Endothelial cell (in vitro differentiated cells): Measurements from ENCODE around the gene UBE2E2. TPM values are rescaled to one million over a fixed set of nuclear protein-coding genes. Genes with fewer than 3 reads are reported as not detected.

Source experiments
- DNase-seq: peaks from one replicate; pipeline ENCODE4 v3.0.0; 2021; ENCODE audit warnings: low spot score
- H3K27ac Mint-ChIP-seq: one replicate; pipeline ENCODE4 v1.8.0; 2021; ENCODE audit warnings: mixed read lengths, inconsistent platforms; ENCODE audit not compliant: unreplicated experiment
- H3K27me3 Mint-ChIP-seq: one replicate; pipeline ENCODE4 v1.8.0; 2021; ENCODE audit warnings: mild to moderate bottlenecking, moderate library complexity, mixed read lengths, inconsistent platforms; ENCODE audit not compliant: unreplicated experiment
- H3K36me3 Mint-ChIP-seq: one replicate; pipeline ENCODE4 v1.8.0; 2021; ENCODE audit warnings: mild to moderate bottlenecking, low read depth, mixed read lengths, inconsistent platforms; ENCODE audit not compliant: unreplicated experiment
- H3K4me1 Mint-ChIP-seq: one replicate; pipeline ENCODE4 v1.8.0; 2021; ENCODE audit warnings: mild to moderate bottlenecking, mixed read lengths, inconsistent platforms; ENCODE audit not compliant: unreplicated experiment
- H3K4me3 Mint-ChIP-seq: one replicate; pipeline ENCODE4 v1.8.0; 2021; ENCODE audit warnings: mild to moderate bottlenecking, mixed read lengths, inconsistent platforms; ENCODE audit not compliant: unreplicated experiment
- H3K9me3 Mint-ChIP-seq: one replicate; pipeline ENCODE4 v1.8.0; 2021; ENCODE audit warnings: mixed read lengths, inconsistent platforms; ENCODE audit not compliant: unreplicated experiment
- total RNA-seq: library from RNA; stranded (reverse); fragmentation: NEBNext Ultra II Directional; extraction: Animal tissue kit (Norgen Biotek cat#: 25700); gene quantifications from one replicate; pipeline ENCODE4 v1.2.1, GENCODE V29; 2021; ENCODE audit not compliant: unreplicated experiment
- TF ChIP-seq, protein P1 (sequence below): fragments of 200-600 bp; sonication (generic); IDR thresholded peaks from one replicate; pipeline ENCODE4 v1.5.0; 2021; ENCODE audit warnings: antibody characterized with exemption; ENCODE audit not compliant: unreplicated experiment

UBE2E2 gene
- total RNA-seq, 1 donor from 2014 or later = 46.9 TPM

DNA sequence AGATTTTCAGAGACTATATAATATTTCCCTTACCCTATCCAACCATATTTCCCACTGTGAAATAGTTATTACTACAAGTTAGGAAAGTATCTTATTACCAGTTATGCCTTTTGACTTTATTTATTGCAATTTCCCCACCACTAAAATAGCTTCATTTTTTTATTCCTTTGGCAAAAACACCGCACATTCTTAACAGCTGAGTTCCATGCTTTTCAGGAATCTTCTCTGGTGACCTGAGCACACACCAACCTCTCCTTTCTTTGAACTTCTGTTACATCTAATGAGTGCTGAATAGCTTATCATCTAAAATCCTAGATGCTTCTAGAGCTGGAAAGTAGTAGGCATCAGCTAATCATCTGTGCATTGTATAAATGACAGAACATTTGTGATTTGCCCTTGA lies 99.1 kb downstream of the UBE2E2 start:
- no peak overlapping the region for H3K27ac Mint-ChIP-seq
- TF ChIP-seq, protein P1, sequence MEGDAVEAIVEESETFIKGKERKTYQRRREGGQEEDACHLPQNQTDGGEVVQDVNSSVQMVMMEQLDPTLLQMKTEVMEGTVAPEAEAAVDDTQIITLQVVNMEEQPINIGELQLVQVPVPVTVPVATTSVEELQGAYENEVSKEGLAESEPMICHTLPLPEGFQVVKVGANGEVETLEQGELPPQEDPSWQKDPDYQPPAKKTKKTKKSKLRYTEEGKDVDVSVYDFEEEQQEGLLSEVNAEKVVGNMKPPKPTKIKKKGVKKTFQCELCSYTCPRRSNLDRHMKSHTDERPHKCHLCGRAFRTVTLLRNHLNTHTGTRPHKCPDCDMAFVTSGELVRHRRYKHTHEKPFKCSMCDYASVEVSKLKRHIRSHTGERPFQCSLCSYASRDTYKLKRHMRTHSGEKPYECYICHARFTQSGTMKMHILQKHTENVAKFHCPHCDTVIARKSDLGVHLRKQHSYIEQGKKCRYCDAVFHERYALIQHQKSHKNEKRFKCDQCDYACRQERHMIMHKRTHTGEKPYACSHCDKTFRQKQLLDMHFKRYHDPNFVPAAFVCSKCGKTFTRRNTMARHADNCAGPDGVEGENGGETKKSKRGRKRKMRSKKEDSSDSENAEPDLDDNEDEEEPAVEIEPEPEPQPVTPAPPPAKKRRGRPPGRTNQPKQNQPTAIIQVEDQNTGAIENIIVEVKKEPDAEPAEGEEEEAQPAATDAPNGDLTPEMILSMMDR = no peak
- no peak overlapping the region for H3K4me3 Mint-ChIP-seq
- H3K27me3 Mint-ChIP-seq = peaks cover 1% of the 10 kb centered on the region
- no peak for DNase-seq
- H3K36me3 Mint-ChIP-seq = no peaks in the 10 kb centered on the region
- H3K4me1 Mint-ChIP-seq = peaks cover 4% of the 10 kb centered on the region
- no peaks in the 10 kb centered on the region for H3K9me3 Mint-ChIP-seq

DNA sequence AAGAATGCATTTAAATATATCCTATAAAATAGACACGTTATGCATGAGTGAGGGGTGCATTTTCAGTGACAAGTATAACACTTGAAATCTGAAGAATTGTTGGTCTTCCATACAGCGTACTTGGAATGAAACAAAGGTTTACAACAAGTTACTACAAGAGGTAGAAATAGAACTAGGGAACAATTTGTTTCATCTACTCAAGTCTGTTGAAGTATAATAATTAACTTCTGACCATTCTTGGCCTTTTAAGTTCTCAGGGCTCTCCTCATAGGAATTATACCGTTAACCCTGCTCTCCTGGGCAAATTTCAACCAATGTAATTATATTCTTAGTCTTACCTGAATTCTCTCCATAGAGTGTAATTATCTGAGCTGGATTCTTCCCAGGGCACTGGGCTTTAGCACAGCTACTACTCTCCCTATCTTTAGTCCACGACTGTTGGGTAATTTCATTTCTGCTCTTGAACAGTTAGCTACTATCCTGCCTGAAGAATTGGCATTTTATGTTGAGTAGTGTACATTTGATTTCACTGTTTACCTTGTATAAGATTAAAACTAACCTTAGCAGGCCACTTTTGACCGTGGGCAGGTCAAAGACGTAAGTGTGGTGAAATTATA lies 100.6 kb downstream of the UBE2E2 start:
- TF ChIP-seq, protein P1 = no peak
- Mint-ChIP-seq H3K36me3 (no peaks in the 10 kb centered on the region), H3K27me3 (peaks cover 1% of the 10 kb centered on the region), H3K9me3 (no peaks in the 10 kb centered on the region), H3K4me1 (peaks cover 4% of the 10 kb centered on the region), H3K4me3 (no peak overlapping the region), H3K27ac (no peak overlapping the region)
- DNase-seq = no peak

DNA sequence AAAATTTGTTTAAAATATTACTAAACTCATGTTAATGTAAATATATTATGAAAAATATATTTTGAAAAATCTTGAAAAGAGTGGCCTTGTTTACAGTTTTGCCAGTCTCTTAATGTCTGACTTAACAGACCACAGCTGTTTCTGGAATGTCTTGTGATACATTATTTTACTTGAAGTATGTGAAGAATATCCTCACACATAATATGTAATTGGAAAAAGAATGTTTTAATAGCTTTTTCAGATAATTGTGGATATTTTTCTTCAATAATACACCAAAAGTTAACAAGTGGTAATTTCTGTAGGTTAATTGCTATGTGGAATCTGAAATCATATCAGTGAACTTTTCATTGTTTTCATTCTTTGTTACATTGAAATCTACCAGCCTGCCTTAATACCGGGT lies 101.3 kb downstream of the UBE2E2 start:
- Mint-ChIP-seq H3K4me1 (peaks cover 4% of the 10 kb centered on the region), H3K27me3 (peaks cover 1% of the 10 kb centered on the region), H3K36me3 (no peaks in the 10 kb centered on the region), H3K27ac (no peak overlapping the region), H3K4me3 (no peak overlapping the region), H3K9me3 (no peaks in the 10 kb centered on the region)
- TF ChIP-seq, protein P1 = no peak
- no peak for DNase-seq

DNA sequence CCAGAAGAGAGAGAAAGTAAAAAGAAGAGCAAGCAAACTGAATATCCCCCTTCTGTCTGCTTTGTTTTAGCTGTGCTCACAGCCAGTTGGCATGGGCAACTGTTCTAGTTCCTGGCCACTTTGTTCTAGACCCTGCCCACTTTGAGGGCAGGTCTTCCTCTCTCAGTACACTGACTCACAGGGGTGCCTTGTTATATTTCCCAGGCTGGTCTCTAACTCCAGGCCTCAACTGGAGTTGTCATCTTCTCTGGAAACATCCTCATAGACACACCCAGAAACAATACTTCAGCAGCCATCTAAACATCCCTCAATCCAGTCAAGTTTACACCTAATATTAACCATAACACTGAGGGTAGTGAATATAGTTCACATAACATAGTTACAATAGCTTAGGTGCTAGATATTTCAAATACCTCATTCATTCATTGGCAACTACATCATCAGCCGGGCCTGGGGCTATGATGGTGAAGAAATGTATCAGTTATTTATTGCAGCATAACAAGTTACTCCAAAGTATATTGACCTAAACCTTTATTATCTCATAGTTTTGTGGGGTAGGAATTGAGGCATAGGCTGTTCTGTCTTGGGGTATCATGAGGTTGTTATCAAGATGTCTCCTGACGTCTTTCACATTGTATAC lies 106.0 kb downstream of the UBE2E2 start:
- TF ChIP-seq, protein P1 = no peak
- H3K9me3 Mint-ChIP-seq = no peaks in the 10 kb centered on the region
- no peak for DNase-seq
- no peaks in the 10 kb centered on the region for H3K36me3 Mint-ChIP-seq
- H3K27ac Mint-ChIP-seq = no peak overlapping the region
- no peaks in the 10 kb centered on the region for H3K27me3 Mint-ChIP-seq
- H3K4me1 Mint-ChIP-seq = peaks cover 3% of the 10 kb centered on the region
- no peak overlapping the region for H3K4me3 Mint-ChIP-seq

DNA sequence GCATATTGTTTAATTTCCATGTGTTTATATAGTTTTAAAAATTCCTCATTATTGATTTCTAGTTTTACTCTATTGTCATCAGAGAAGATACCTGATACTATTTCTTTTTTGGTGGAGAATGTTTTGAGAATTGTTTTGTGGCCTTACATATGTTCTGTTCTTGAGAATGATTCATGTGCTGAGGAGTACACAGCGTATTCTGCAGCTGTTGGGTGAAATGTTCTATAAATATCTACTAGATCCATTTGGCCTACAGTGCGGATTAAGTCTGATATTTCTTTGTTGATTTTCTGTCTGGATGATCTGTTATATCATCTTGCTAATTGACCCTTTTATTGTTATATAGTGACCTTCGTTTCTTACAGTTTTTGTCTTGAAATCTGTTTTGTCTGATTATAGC lies 109.7 kb downstream of the UBE2E2 start:
- no peaks in the 10 kb centered on the region for H3K27me3 Mint-ChIP-seq
- H3K36me3 Mint-ChIP-seq = no peaks in the 10 kb centered on the region
- TF ChIP-seq, protein P1 = no peak
- H3K27ac Mint-ChIP-seq = no peak overlapping the region
- DNase-seq = no peak
- H3K9me3 Mint-ChIP-seq = no peaks in the 10 kb centered on the region
- H3K4me3 Mint-ChIP-seq = no peak overlapping the region
- H3K4me1 Mint-ChIP-seq = peaks cover 3% of the 10 kb centered on the region
